H9 (cell line): Measurements from ENCODE around the gene PFN3. TPM values are rescaled to one million over a fixed set of nuclear protein-coding genes. Genes with fewer than 3 reads are reported as not detected.

Experiments used
- DNase-seq: peaks from one replicate; pipeline ENCODE4 v3.0.0-alpha.2; 2017
- H2AFZ ChIP-seq: one replicate; pipeline ENCODE4 v1.6.1; 2013; ENCODE audit warnings: mild to moderate bottlenecking, low read length, control low read depth, moderate library complexity
- H2AK5ac ChIP-seq: 2 replicates; pipeline ENCODE4 v1.6.1; 2013; ENCODE audit warnings: low read length, control low read depth, mixed read lengths; ENCODE audit not compliant: insufficient read length
- H2BK120ac ChIP-seq: one replicate; pipeline ENCODE4 v1.6.1; 2013; ENCODE audit warnings: low read depth, mild to moderate bottlenecking, low read length, control low read depth, inconsistent platforms; ENCODE audit not compliant: poor library complexity, severe bottlenecking
- H2BK12ac ChIP-seq: 2 replicates; pipeline ENCODE4 v1.6.1; 2013; ENCODE audit warnings: low read length, control low read depth, mixed read lengths, low read depth; ENCODE audit not compliant: insufficient read length
- H2BK15ac ChIP-seq: 2 replicates; pipeline ENCODE4 v1.6.1; 2013; ENCODE audit warnings: low read depth, low read length, control low read depth
- H2BK20ac ChIP-seq: one replicate; pipeline ENCODE4 v1.6.1; 2013; ENCODE audit warnings: low read depth, mild to moderate bottlenecking, low read length, control low read depth, inconsistent platforms; ENCODE audit not compliant: poor library complexity, severe bottlenecking
- H2BK5ac ChIP-seq: 2 replicates; pipeline ENCODE4 v1.6.1; 2013; ENCODE audit warnings: low read length, control low read depth, mixed read lengths; ENCODE audit not compliant: insufficient read length
- H3K14ac ChIP-seq: 2 replicates; pipeline ENCODE4 v1.6.1; 2013; ENCODE audit warnings: low read length, control low read depth; ENCODE audit not compliant: insufficient read depth
- H3K18ac ChIP-seq: 2 replicates; pipeline ENCODE4 v1.6.1; 2013; ENCODE audit warnings: low read depth, mild to moderate bottlenecking, mixed read lengths, low read length, control low read depth; ENCODE audit not compliant: insufficient read length
- H3K23ac ChIP-seq: 2 replicates; pipeline ENCODE4 v1.6.1; 2013; ENCODE audit warnings: low read length, control low read depth, mixed read lengths, low read depth; ENCODE audit not compliant: insufficient read length
- H3K23me2 ChIP-seq: 2 replicates; pipeline ENCODE4 v1.6.1; 2013; ENCODE audit warnings: low read depth, mild to moderate bottlenecking, mixed read lengths, low read length, control low read depth; ENCODE audit not compliant: insufficient read length, poor library complexity, severe bottlenecking
- H3K27ac ChIP-seq: 2 replicates; pipeline ENCODE4 v1.5.1; 2013; ENCODE audit warnings: low read length, control low read depth, mixed read lengths, low read depth; ENCODE audit not compliant: insufficient read length
- H3K27me3 ChIP-seq: 2 replicates; pipeline ENCODE4 v1.6.1; 2013; ENCODE audit warnings: low read length, control low read depth, inconsistent platforms; ENCODE audit not compliant: insufficient read depth
- H3K4ac ChIP-seq: 2 replicates; pipeline ENCODE4 v1.6.1; 2013; ENCODE audit warnings: low read depth, mild to moderate bottlenecking, control low read depth, inconsistent platforms, low read length, moderate library complexity
- H3K4me1 ChIP-seq: 2 replicates; pipeline ENCODE4 v1.6.1; 2013; ENCODE audit warnings: low read length, control low read depth, inconsistent platforms; ENCODE audit not compliant: insufficient read depth
- H3K4me2 ChIP-seq: 2 replicates; pipeline ENCODE4 v1.6.1; 2013; ENCODE audit warnings: low read length, control low read depth, mixed read lengths; ENCODE audit not compliant: insufficient read length, insufficient read depth
- H3K56ac ChIP-seq: 2 replicates; pipeline ENCODE4 v1.6.1; 2013; ENCODE audit warnings: low read depth, mild to moderate bottlenecking, mixed read lengths, low read length, control low read depth; ENCODE audit not compliant: insufficient read length
- H3K79me1 ChIP-seq: 2 replicates; pipeline ENCODE4 v1.6.1; 2013; ENCODE audit warnings: low read depth, mild to moderate bottlenecking, moderate library complexity, low read length, control low read depth, inconsistent platforms; ENCODE audit not compliant: insufficient read depth, poor library complexity, severe bottlenecking
- H3K79me2 ChIP-seq: 2 replicates; pipeline ENCODE4 v1.6.1; 2013; ENCODE audit warnings: low read length, control low read depth, inconsistent platforms; ENCODE audit not compliant: insufficient read depth
- H3K9ac ChIP-seq: 2 replicates; pipeline ENCODE4 v1.6.1; 2013; ENCODE audit warnings: low read length, control low read depth, mixed read lengths; ENCODE audit not compliant: insufficient read length; ENCODE audit errors: extremely low read depth
- H3K9me3 ChIP-seq: one replicate; pipeline ENCODE4 v1.6.1; 2013; ENCODE audit warnings: low read depth, low read length, inconsistent platforms; ENCODE audit not compliant: control insufficient read depth
- H3T11ph ChIP-seq: one replicate; pipeline ENCODE4 v1.6.1; 2013; ENCODE audit warnings: mild to moderate bottlenecking, low read length, control low read depth, inconsistent platforms
- H4K20me1 ChIP-seq: one replicate; pipeline ENCODE4 v1.6.1; 2013; ENCODE audit not compliant: control insufficient read depth, insufficient read length, insufficient read depth
- H4K5ac ChIP-seq: 2 replicates; pipeline ENCODE4 v1.6.1; 2013; ENCODE audit warnings: low read depth, mild to moderate bottlenecking, mixed read lengths, low read length, control low read depth; ENCODE audit not compliant: insufficient read length
- H4K8ac ChIP-seq: replicated peaks from 2 replicates; pipeline ENCODE4 v1.6.1; 2013; ENCODE audit warnings: low read length, control low read depth, mixed read lengths, low read depth; ENCODE audit not compliant: insufficient read length
- H4K91ac ChIP-seq: 2 replicates; pipeline ENCODE4 v1.6.1; 2013; ENCODE audit warnings: low read depth, mild to moderate bottlenecking, moderate library complexity, mixed read lengths, low read length, control low read depth; ENCODE audit not compliant: insufficient read length
- H3K27ac Mint-ChIP-seq, 3 experiments: 2 replicates in 2 of 3; 3 replicates in 1 of 3; pipeline ENCODE4 v1.8.0; 2020 to 2021; ENCODE audit warnings: mixed read lengths in 3 of 3, mild to moderate bottlenecking in 1 of 3, moderate library complexity in 1 of 3
- H3K27me3 Mint-ChIP-seq: 2 replicates; pipeline ENCODE4 v1.8.0; 2021; ENCODE audit warnings: low read depth, mild to moderate bottlenecking, moderate library complexity, mixed read lengths
- H3K36me3 Mint-ChIP-seq, 3 experiments: 2 replicates in 2 of 3; 3 replicates in 1 of 3; pipeline ENCODE4 v1.8.0; 2020 to 2021; ENCODE audit warnings: low read depth in 3 of 3, mixed read lengths in 3 of 3; ENCODE audit not compliant: insufficient read depth in 1 of 3
- H3K4me1 Mint-ChIP-seq, 2 experiments: 2 replicates each; pipeline ENCODE4 v1.8.0; 2020; ENCODE audit warnings: mixed read lengths in 2 of 2
- H3K4me3 Mint-ChIP-seq, 2 experiments: 2 replicates in 1 of 2; 3 replicates in 1 of 2; pipeline ENCODE4 v1.8.0; 2020 to 2021; ENCODE audit warnings: mild to moderate bottlenecking in 2 of 2, mixed read lengths in 2 of 2, moderate library complexity in 1 of 2
- H3K9me3 Mint-ChIP-seq, 2 experiments: 2 replicates in 1 of 2; 3 replicates in 1 of 2; pipeline ENCODE4 v1.8.0; 2020; ENCODE audit warnings: mild to moderate bottlenecking in 2 of 2, mixed read lengths in 2 of 2, moderate library complexity in 1 of 2
- CTCF ChIP-seq: fragments of 200-600 bp; sonication (generic); conservative IDR thresholded peaks from 3 replicates; pipeline ENCODE4 v1.8.0; 2021; ENCODE audit warnings: antibody characterized with exemption, mild to moderate bottlenecking
- WGBS: extraction: QIAGEN DNeasy Blood & Tissue Kit; methylation state at CpG from one replicate; pipeline ENCODE4 v1.1.7; 2013; ENCODE audit warnings: missing lambda C conversion rate, low lambda C conversion rate, mixed read lengths; ENCODE audit not compliant: insufficient read length; ENCODE audit errors: extremely low coverage; 5-methylcytosine and 5-hydroxymethylcytosine counted together
- total RNA-seq: library from RNA; stranded (reverse); gene quantifications from 2 replicates; pipeline ENCODE4 v1.2.1, GENCODE V29; 2021

The PFN3 gene
- total RNA-seq, 1 experiment from 2014 or later, result not detected

GRCh38 chr5:177449140-177450061 lies 48.9 kb upstream of the PFN3 start:
- H3K79me2 ChIP-seq, result no peaks in the 10 kb centered on the region
- Mint-ChIP-seq H3K36me3 (peaks cover 1 to 18% (median 6%) of the 10 kb centered on the region in 3 experiments; a peak in 5 of 7 replicates), H3K4me1 (peaks cover 54 to 56% of the 10 kb centered on the region in 2 experiments), H3K4me3 (no peak overlapping the region), H3K9me3 (no peaks in the 10 kb centered on the region), H3K27me3 (peaks cover 46% of the 10 kb centered on the region), H3K27ac (peak overlapping the region in 1 of 3 experiments; percentile 18; a peak in 1 of 7 replicates)
- H2BK20ac ChIP-seq, result no peak overlapping the region
- H2BK120ac ChIP-seq, result no peak overlapping the region
- H3K23me2 ChIP-seq, result peaks cover 13% of the 10 kb centered on the region
- H2BK15ac ChIP-seq, result no peak overlapping the region
- no peaks in the 10 kb centered on the region for H3K9me3 ChIP-seq
- H3K56ac ChIP-seq, result no peak overlapping the region
- H3K23ac ChIP-seq, result no peak overlapping the region
- DNase-seq, result no peak
- H4K20me1 ChIP-seq, result no peaks in the 10 kb centered on the region
- TF ChIP-seq CTCF, result no peak
- no CpG with 5 or more reads among the region's 18 CpGs for WGBS
- H3K4me1 ChIP-seq, result no peaks in the 10 kb centered on the region; the same call in 1 of the 2 replicates
- H4K91ac ChIP-seq, result no peak overlapping the region
- no peak overlapping the region for H3T11ph ChIP-seq
- H2BK12ac ChIP-seq, result no peak overlapping the region
- no peak overlapping the region for H3K18ac ChIP-seq
- H2AK5ac ChIP-seq, result no peak overlapping the region
- H3K79me1 ChIP-seq, result no peaks in the 10 kb centered on the region
- no peak overlapping the region for H3K4ac ChIP-seq
- no peak overlapping the region for H2BK5ac ChIP-seq
- H3K14ac ChIP-seq, result no peak overlapping the region
- no peak overlapping the region for H3K27ac ChIP-seq
- H4K8ac ChIP-seq, result no peak overlapping the region
- H2AFZ ChIP-seq, result no peak overlapping the region
- H3K27me3 ChIP-seq, result peaks cover 4% of the 10 kb centered on the region; the same call in 1 of the 2 replicates
- no peak overlapping the region for H3K9ac ChIP-seq
- no peak overlapping the region for H4K5ac ChIP-seq
- no peak overlapping the region for H3K4me2 ChIP-seq
